ENCODE measurements around the gene TYR. TPM values are rescaled to one million over a fixed set of nuclear protein-coding genes. Genes with fewer than 3 reads are reported as not detected.

The TYR gene
- total RNA-seq, 1 donor from 2014 or later = not detected

- no peak for DNase-seq (ENCODE audit: low read depth)
- Histone ChIP-seq H3K36me3 (ENCODE audit: control insufficient read depth, insufficient read depth, low read length) (no peaks in the 10 kb centered on the region), H3K4me3 (ENCODE audit: low read depth, low read length) (no peak overlapping the region), H3K27me3 (ENCODE audit: control insufficient read depth, insufficient read depth, low read length) (no peaks in the 10 kb centered on the region)
- peak; percentile 58 for FAIRE-seq
- TF ChIP-seq, protein P1, sequence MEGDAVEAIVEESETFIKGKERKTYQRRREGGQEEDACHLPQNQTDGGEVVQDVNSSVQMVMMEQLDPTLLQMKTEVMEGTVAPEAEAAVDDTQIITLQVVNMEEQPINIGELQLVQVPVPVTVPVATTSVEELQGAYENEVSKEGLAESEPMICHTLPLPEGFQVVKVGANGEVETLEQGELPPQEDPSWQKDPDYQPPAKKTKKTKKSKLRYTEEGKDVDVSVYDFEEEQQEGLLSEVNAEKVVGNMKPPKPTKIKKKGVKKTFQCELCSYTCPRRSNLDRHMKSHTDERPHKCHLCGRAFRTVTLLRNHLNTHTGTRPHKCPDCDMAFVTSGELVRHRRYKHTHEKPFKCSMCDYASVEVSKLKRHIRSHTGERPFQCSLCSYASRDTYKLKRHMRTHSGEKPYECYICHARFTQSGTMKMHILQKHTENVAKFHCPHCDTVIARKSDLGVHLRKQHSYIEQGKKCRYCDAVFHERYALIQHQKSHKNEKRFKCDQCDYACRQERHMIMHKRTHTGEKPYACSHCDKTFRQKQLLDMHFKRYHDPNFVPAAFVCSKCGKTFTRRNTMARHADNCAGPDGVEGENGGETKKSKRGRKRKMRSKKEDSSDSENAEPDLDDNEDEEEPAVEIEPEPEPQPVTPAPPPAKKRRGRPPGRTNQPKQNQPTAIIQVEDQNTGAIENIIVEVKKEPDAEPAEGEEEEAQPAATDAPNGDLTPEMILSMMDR (IDR thresholded peaks at IDR 0.05; ENCODE audit: insufficient read depth, low read length, severe bottlenecking) = no peak
These were observed 9.3 kb upstream of the TYR start for GRCh38 chr11:89168396-89168795.

DNA sequence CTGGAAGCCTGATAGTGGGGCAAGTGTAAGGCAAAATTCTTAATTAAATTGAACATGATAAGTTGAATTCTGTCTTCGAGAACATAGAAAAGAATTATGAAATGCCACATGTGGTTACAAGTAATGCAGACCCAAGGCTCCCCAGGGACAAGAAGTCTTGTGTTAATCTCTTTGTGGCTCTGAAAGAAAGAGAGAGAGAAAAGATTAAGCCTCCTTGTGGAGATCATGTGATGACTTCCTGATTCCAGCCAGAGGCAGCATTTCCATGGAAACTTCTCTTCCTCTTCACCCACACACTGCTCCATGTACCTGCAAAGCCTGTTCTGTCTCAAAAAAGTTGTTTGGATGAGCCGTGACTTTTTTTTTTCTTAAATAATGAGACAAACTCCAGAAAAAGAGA lies 1.9 kb upstream of the TYR start:
- TF ChIP-seq, protein P1 (IDR thresholded peaks at IDR 0.05; ENCODE audit: insufficient read depth, low read length, severe bottlenecking) = no peak
- Histone ChIP-seq H3K36me3 (ENCODE audit: control insufficient read depth, insufficient read depth, low read length) (no peaks in the 10 kb centered on the region), H3K27me3 (ENCODE audit: control insufficient read depth, insufficient read depth, low read length) (no peaks in the 10 kb centered on the region), H3K4me3 (ENCODE audit: low read depth, low read length) (no peak overlapping the region)
- no peak for FAIRE-seq
- DNase-seq (ENCODE audit: low read depth) = no peak

GRCh38 chr11:89176938-89177337 lies 737 bp upstream of the TYR start:
- FAIRE-seq (no peak), DNase-seq (ENCODE audit: low read depth) (no peak)
- Histone ChIP-seq H3K27me3 (ENCODE audit: control insufficient read depth, insufficient read depth, low read length) (no peaks in the 10 kb centered on the region), H3K4me3 (ENCODE audit: low read depth, low read length) (no peak overlapping the region), H3K36me3 (ENCODE audit: control insufficient read depth, insufficient read depth, low read length) (no peaks in the 10 kb centered on the region)
- TF ChIP-seq, protein P1 (IDR thresholded peaks at IDR 0.05; ENCODE audit: insufficient read depth, low read length, severe bottlenecking) = no peak

- TF ChIP-seq, protein P1 (IDR thresholded peaks at IDR 0.05; ENCODE audit: insufficient read depth, low read length, severe bottlenecking) = no peak
- DNase-seq (ENCODE audit: low read depth) (no peak), FAIRE-seq (no peak)
These were observed 3.4 kb downstream of the TYR start for GRCh38 chr11:89181111-89181510.

DNA sequence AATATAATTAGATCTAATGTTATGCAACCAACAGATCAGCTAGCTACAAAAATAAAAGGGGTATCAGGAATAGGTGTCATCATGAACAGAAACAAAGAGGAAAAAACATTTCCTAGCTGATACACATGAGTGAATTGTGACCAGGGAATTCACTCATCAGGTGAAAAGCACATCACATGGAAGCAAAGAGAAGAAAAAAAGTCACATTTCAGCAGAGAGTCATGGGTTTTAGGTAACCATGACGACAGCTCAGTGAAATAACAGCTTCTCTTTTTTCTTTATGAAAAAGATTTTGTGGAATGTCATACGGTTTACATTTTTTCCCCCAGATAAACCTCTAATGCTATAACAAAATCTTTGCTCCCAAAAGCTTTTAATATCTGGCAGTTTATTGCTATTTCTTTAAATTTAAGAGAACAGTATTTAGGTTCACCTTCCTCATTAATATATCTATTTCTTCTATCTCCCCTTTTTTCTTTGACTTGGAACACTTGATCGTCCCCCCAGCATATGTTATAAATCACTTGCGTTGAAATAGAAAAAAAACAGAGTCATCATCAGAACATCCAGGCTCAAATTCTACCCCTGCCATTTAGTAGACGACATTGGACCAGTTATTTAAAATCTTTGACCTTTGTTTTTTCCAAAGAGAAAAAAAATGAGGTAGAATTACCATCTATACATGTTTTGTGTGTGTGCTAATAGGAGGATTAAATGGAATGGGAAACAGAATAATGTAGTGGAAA lies 5.3 kb downstream of the TYR start:
- FAIRE-seq (no peak), DNase-seq (ENCODE audit: low read depth) (no peak)
- Histone ChIP-seq H3K36me3 (ENCODE audit: control insufficient read depth, insufficient read depth, low read length) (no peaks in the 10 kb centered on the region), H3K4me3 (ENCODE audit: low read depth, low read length) (no peak overlapping the region), H3K27me3 (ENCODE audit: control insufficient read depth, insufficient read depth, low read length) (no peaks in the 10 kb centered on the region)
- TF ChIP-seq, protein P1 (IDR thresholded peaks at IDR 0.05; ENCODE audit: insufficient read depth, low read length, severe bottlenecking) = no peak

More at GRCh38 chr11:89181111-89181510, 3.4 kb downstream of the TYR start:
- H3K4me3 ChIP-seq (ENCODE audit: low read depth, low read length) = no peak overlapping the region
- H3K36me3 ChIP-seq (ENCODE audit: control insufficient read depth, insufficient read depth, low read length) = no peaks in the 10 kb centered on the region
- no peaks in the 10 kb centered on the region for H3K27me3 ChIP-seq (ENCODE audit: control insufficient read depth, insufficient read depth, low read length)

- Histone ChIP-seq H3K4me3 (ENCODE audit: low read depth, low read length) (no peak overlapping the region), H3K36me3 (ENCODE audit: control insufficient read depth, insufficient read depth, low read length) (no peaks in the 10 kb centered on the region), H3K27me3 (ENCODE audit: control insufficient read depth, insufficient read depth, low read length) (no peaks in the 10 kb centered on the region)
- FAIRE-seq (no peak), DNase-seq (ENCODE audit: low read depth) (no peak)
- TF ChIP-seq, protein P1 (IDR thresholded peaks at IDR 0.05; ENCODE audit: insufficient read depth, low read length, severe bottlenecking) = no peak
These were observed 6.3 kb downstream of the TYR start for GRCh38 chr11:89184021-89184420.
